ENCODE measurements around the gene CPHXL2.
A peak's percentile ranks its signal among the peaks of the same experiment; 100 is the strongest.

DNA sequence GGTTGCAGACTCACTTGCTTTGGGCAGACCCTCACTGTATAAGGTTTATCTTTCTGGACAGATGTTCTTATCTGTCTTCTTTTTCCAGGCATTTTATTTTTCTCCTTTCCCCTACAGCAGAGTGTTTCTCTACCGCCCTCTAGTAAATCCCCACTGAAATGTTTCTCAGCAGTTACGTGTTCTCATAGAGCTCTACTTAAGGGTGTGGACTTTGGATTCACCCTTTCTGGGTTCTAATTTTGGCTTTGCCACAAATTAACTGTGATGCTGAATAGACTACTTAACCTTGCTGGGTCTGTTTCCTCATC is 55.7 kb downstream of the CPHXL2 start:
- TF ChIP-seq POLR2A (IDR thresholded peaks at IDR 0.05) = no peak
- TF ChIP-seq, protein P1, sequence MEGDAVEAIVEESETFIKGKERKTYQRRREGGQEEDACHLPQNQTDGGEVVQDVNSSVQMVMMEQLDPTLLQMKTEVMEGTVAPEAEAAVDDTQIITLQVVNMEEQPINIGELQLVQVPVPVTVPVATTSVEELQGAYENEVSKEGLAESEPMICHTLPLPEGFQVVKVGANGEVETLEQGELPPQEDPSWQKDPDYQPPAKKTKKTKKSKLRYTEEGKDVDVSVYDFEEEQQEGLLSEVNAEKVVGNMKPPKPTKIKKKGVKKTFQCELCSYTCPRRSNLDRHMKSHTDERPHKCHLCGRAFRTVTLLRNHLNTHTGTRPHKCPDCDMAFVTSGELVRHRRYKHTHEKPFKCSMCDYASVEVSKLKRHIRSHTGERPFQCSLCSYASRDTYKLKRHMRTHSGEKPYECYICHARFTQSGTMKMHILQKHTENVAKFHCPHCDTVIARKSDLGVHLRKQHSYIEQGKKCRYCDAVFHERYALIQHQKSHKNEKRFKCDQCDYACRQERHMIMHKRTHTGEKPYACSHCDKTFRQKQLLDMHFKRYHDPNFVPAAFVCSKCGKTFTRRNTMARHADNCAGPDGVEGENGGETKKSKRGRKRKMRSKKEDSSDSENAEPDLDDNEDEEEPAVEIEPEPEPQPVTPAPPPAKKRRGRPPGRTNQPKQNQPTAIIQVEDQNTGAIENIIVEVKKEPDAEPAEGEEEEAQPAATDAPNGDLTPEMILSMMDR (IDR thresholded peaks at IDR 0.05) = peak in 9 of 12 donors; percentile 21 to 59 (median 34)
